ENCODE data around the gene FCER1G.
"Not testable (repeated sequence)": the region's sequence is repeated elsewhere in the genome, so short reads cannot be mapped to it uniquely, and the experiment has no call there.

Gene FCER1G

GRCh38 chr1:161230762-161231161 lies 15.7 kb downstream of the FCER1G start:
- DNase-seq (ENCODE audit: low read depth), result no peak
- no peak overlapping the region for H3K4me3 ChIP-seq (ENCODE audit: low read length)
- TF ChIP-seq CTCF (conservative IDR thresholded peaks at IDR 0.05; ENCODE audit: low read depth, low read length), result no peak

- H3K4me3 ChIP-seq (ENCODE audit: low read length), result no peak overlapping the region
- TF ChIP-seq CTCF (conservative IDR thresholded peaks at IDR 0.05; ENCODE audit: low read depth, low read length), result no peak
- DNase-seq (ENCODE audit: low read depth), result no peak
These were observed 18.0 kb downstream of the FCER1G start for GRCh38 chr1:161233102-161233501.

GRCh38 chr1:161235957-161236775 lies 21.1 kb downstream of the FCER1G start:
- no peak for TF ChIP-seq CTCF (conservative IDR thresholded peaks at IDR 0.05; ENCODE audit: low read depth, low read length)
- no peak overlapping the region for H3K4me3 ChIP-seq (ENCODE audit: low read length)
- DNase-seq (ENCODE audit: low read depth), result no peak

- no peak for TF ChIP-seq CTCF (conservative IDR thresholded peaks at IDR 0.05; ENCODE audit: low read depth, low read length)
- DNase-seq (ENCODE audit: low read depth), result no peak
- no peak within 1 kb of the TSS for H3K4me3 ChIP-seq (ENCODE audit: low read length)
These were observed 23.0 kb downstream of the FCER1G start, which contains the start of gene NR1I3 for GRCh38 chr1:161238039-161238473. NR1I3 (minus strand) TSS chr1:161238203; CDS start chr1:161236565, 1,638 bp downstream.

GRCh38 chr1:161241682-161242081 lies 26.6 kb downstream of the FCER1G start:
- DNase-seq (ENCODE audit: low read depth), result no peak
- TF ChIP-seq CTCF (conservative IDR thresholded peaks at IDR 0.05; ENCODE audit: low read depth, low read length), result no peak
- no peak overlapping the region for H3K4me3 ChIP-seq (ENCODE audit: low read length)

- TF ChIP-seq CTCF (conservative IDR thresholded peaks at IDR 0.05; ENCODE audit: low read depth, low read length), result no peak
- DNase-seq (ENCODE audit: low read depth), result no peak
- H3K4me3 ChIP-seq (ENCODE audit: low read length), result no peak overlapping the region
These were observed 27.2 kb downstream of the FCER1G start for GRCh38 chr1:161242313-161242712.

- DNase-seq (ENCODE audit: low read depth), result no peak
- TF ChIP-seq CTCF (conservative IDR thresholded peaks at IDR 0.05; ENCODE audit: low read depth, low read length), result no peak
- H3K4me3 ChIP-seq (ENCODE audit: low read length), result no peak overlapping the region
These were observed 29.8 kb downstream of the FCER1G start for GRCh38 chr1:161244888-161245287.

GRCh38 chr1:161250100-161250499 lies 35.0 kb downstream of the FCER1G start:
- not testable (repeated sequence) for DNase-seq (ENCODE audit: low read depth); H3K4me3 ChIP-seq (ENCODE audit: low read length)
